H9 (cell line): Measurements from ENCODE around the gene NSD1. TPM values are rescaled to one million over a fixed set of nuclear protein-coding genes. Genes with fewer than 3 reads are reported as not detected.

Source experiments
- DNase-seq: peaks from one replicate; pipeline ENCODE4 v3.0.0-alpha.2; 2017
- H2AFZ ChIP-seq: one replicate; pipeline ENCODE4 v1.6.1; 2013; ENCODE audit warnings: mild to moderate bottlenecking, low read length, control low read depth, moderate library complexity
- H2AK5ac ChIP-seq: 2 replicates; pipeline ENCODE4 v1.6.1; 2013; ENCODE audit warnings: low read length, control low read depth, mixed read lengths; ENCODE audit not compliant: insufficient read length
- H2BK120ac ChIP-seq: one replicate; pipeline ENCODE4 v1.6.1; 2013; ENCODE audit warnings: low read depth, mild to moderate bottlenecking, low read length, control low read depth, inconsistent platforms; ENCODE audit not compliant: poor library complexity, severe bottlenecking
- H2BK12ac ChIP-seq: 2 replicates; pipeline ENCODE4 v1.6.1; 2013; ENCODE audit warnings: low read length, control low read depth, mixed read lengths, low read depth; ENCODE audit not compliant: insufficient read length
- H2BK15ac ChIP-seq: 2 replicates; pipeline ENCODE4 v1.6.1; 2013; ENCODE audit warnings: low read depth, low read length, control low read depth
- H2BK20ac ChIP-seq: one replicate; pipeline ENCODE4 v1.6.1; 2013; ENCODE audit warnings: low read depth, mild to moderate bottlenecking, low read length, control low read depth, inconsistent platforms; ENCODE audit not compliant: poor library complexity, severe bottlenecking
- H2BK5ac ChIP-seq: 2 replicates; pipeline ENCODE4 v1.6.1; 2013; ENCODE audit warnings: low read length, control low read depth, mixed read lengths; ENCODE audit not compliant: insufficient read length
- H3K14ac ChIP-seq: 2 replicates; pipeline ENCODE4 v1.6.1; 2013; ENCODE audit warnings: low read length, control low read depth; ENCODE audit not compliant: insufficient read depth
- H3K18ac ChIP-seq: 2 replicates; pipeline ENCODE4 v1.6.1; 2013; ENCODE audit warnings: low read depth, mild to moderate bottlenecking, mixed read lengths, low read length, control low read depth; ENCODE audit not compliant: insufficient read length
- H3K23ac ChIP-seq: 2 replicates; pipeline ENCODE4 v1.6.1; 2013; ENCODE audit warnings: low read length, control low read depth, mixed read lengths, low read depth; ENCODE audit not compliant: insufficient read length
- H3K23me2 ChIP-seq: 2 replicates; pipeline ENCODE4 v1.6.1; 2013; ENCODE audit warnings: low read depth, mild to moderate bottlenecking, mixed read lengths, low read length, control low read depth; ENCODE audit not compliant: insufficient read length, poor library complexity, severe bottlenecking
- H3K27ac ChIP-seq: 2 replicates; pipeline ENCODE4 v1.5.1; 2013; ENCODE audit warnings: low read length, control low read depth, mixed read lengths, low read depth; ENCODE audit not compliant: insufficient read length
- H3K27me3 ChIP-seq: 2 replicates; pipeline ENCODE4 v1.6.1; 2013; ENCODE audit warnings: low read length, control low read depth, inconsistent platforms; ENCODE audit not compliant: insufficient read depth
- H3K4ac ChIP-seq: 2 replicates; pipeline ENCODE4 v1.6.1; 2013; ENCODE audit warnings: low read depth, mild to moderate bottlenecking, control low read depth, inconsistent platforms, low read length, moderate library complexity
- H3K4me1 ChIP-seq: 2 replicates; pipeline ENCODE4 v1.6.1; 2013; ENCODE audit warnings: low read length, control low read depth, inconsistent platforms; ENCODE audit not compliant: insufficient read depth
- H3K4me2 ChIP-seq: 2 replicates; pipeline ENCODE4 v1.6.1; 2013; ENCODE audit warnings: low read length, control low read depth, mixed read lengths; ENCODE audit not compliant: insufficient read length, insufficient read depth
- H3K56ac ChIP-seq: 2 replicates; pipeline ENCODE4 v1.6.1; 2013; ENCODE audit warnings: low read depth, mild to moderate bottlenecking, mixed read lengths, low read length, control low read depth; ENCODE audit not compliant: insufficient read length
- H3K79me1 ChIP-seq: 2 replicates; pipeline ENCODE4 v1.6.1; 2013; ENCODE audit warnings: low read depth, mild to moderate bottlenecking, moderate library complexity, low read length, control low read depth, inconsistent platforms; ENCODE audit not compliant: insufficient read depth, poor library complexity, severe bottlenecking
- H3K79me2 ChIP-seq: 2 replicates; pipeline ENCODE4 v1.6.1; 2013; ENCODE audit warnings: low read length, control low read depth, inconsistent platforms; ENCODE audit not compliant: insufficient read depth
- H3K9ac ChIP-seq: 2 replicates; pipeline ENCODE4 v1.6.1; 2013; ENCODE audit warnings: low read length, control low read depth, mixed read lengths; ENCODE audit not compliant: insufficient read length; ENCODE audit errors: extremely low read depth
- H3K9me3 ChIP-seq: one replicate; pipeline ENCODE4 v1.6.1; 2013; ENCODE audit warnings: low read depth, low read length, inconsistent platforms; ENCODE audit not compliant: control insufficient read depth
- H3T11ph ChIP-seq: one replicate; pipeline ENCODE4 v1.6.1; 2013; ENCODE audit warnings: mild to moderate bottlenecking, low read length, control low read depth, inconsistent platforms
- H4K20me1 ChIP-seq: one replicate; pipeline ENCODE4 v1.6.1; 2013; ENCODE audit not compliant: control insufficient read depth, insufficient read length, insufficient read depth
- H4K5ac ChIP-seq: 2 replicates; pipeline ENCODE4 v1.6.1; 2013; ENCODE audit warnings: low read depth, mild to moderate bottlenecking, mixed read lengths, low read length, control low read depth; ENCODE audit not compliant: insufficient read length
- H4K8ac ChIP-seq: replicated peaks from 2 replicates; pipeline ENCODE4 v1.6.1; 2013; ENCODE audit warnings: low read length, control low read depth, mixed read lengths, low read depth; ENCODE audit not compliant: insufficient read length
- H4K91ac ChIP-seq: 2 replicates; pipeline ENCODE4 v1.6.1; 2013; ENCODE audit warnings: low read depth, mild to moderate bottlenecking, moderate library complexity, mixed read lengths, low read length, control low read depth; ENCODE audit not compliant: insufficient read length
- H3K27ac Mint-ChIP-seq, 3 experiments: 2 replicates in 2 of 3; 3 replicates in 1 of 3; pipeline ENCODE4 v1.8.0; 2020 to 2021; ENCODE audit warnings: mixed read lengths in 3 of 3, mild to moderate bottlenecking in 1 of 3, moderate library complexity in 1 of 3
- H3K27me3 Mint-ChIP-seq: 2 replicates; pipeline ENCODE4 v1.8.0; 2021; ENCODE audit warnings: low read depth, mild to moderate bottlenecking, moderate library complexity, mixed read lengths
- H3K36me3 Mint-ChIP-seq, 3 experiments: 2 replicates in 2 of 3; 3 replicates in 1 of 3; pipeline ENCODE4 v1.8.0; 2020 to 2021; ENCODE audit warnings: low read depth in 3 of 3, mixed read lengths in 3 of 3; ENCODE audit not compliant: insufficient read depth in 1 of 3
- H3K4me1 Mint-ChIP-seq, 2 experiments: 2 replicates each; pipeline ENCODE4 v1.8.0; 2020; ENCODE audit warnings: mixed read lengths in 2 of 2
- H3K4me3 Mint-ChIP-seq, 2 experiments: 2 replicates in 1 of 2; 3 replicates in 1 of 2; pipeline ENCODE4 v1.8.0; 2020 to 2021; ENCODE audit warnings: mild to moderate bottlenecking in 2 of 2, mixed read lengths in 2 of 2, moderate library complexity in 1 of 2
- H3K9me3 Mint-ChIP-seq, 2 experiments: 2 replicates in 1 of 2; 3 replicates in 1 of 2; pipeline ENCODE4 v1.8.0; 2020; ENCODE audit warnings: mild to moderate bottlenecking in 2 of 2, mixed read lengths in 2 of 2, moderate library complexity in 1 of 2
- WGBS: extraction: QIAGEN DNeasy Blood & Tissue Kit; methylation state at CpG from one replicate; pipeline ENCODE4 v1.1.7; 2013; ENCODE audit warnings: missing lambda C conversion rate, low lambda C conversion rate, mixed read lengths; ENCODE audit not compliant: insufficient read length; ENCODE audit errors: extremely low coverage; 5-methylcytosine and 5-hydroxymethylcytosine counted together
- total RNA-seq: library from RNA; stranded (reverse); gene quantifications from 2 replicates; pipeline ENCODE4 v1.2.1, GENCODE V29; 2021
- TF ChIP-seq, protein P1 (sequence below): fragments of 200-600 bp; sonication (generic); conservative IDR thresholded peaks from 3 replicates; pipeline ENCODE4 v1.8.0; 2021; ENCODE audit warnings: antibody characterized with exemption, mild to moderate bottlenecking

Gene NSD1
- total RNA-seq, 1 experiment from 2014 or later = 213 TPM

- H3K4me2 ChIP-seq = no peak overlapping the region
- H3K23me2 ChIP-seq = no peaks in the 10 kb centered on the region
- no peak overlapping the region for H3K27ac ChIP-seq
- H3K14ac ChIP-seq = no peak overlapping the region
- Mint-ChIP-seq H3K27me3 (no peaks in the 10 kb centered on the region), H3K4me3 (no peak overlapping the region), H3K36me3 (peaks cover 35 to 92% (median 88%) of the 10 kb centered on the region in 3 experiments; a peak in 6 of 7 replicates), H3K9me3 (no peaks in the 10 kb centered on the region), H3K4me1 (no peaks in the 10 kb centered on the region), H3K27ac (no peak overlapping the region)
- no peaks in the 10 kb centered on the region for H3K79me1 ChIP-seq
- H2AFZ ChIP-seq = no peak overlapping the region
- H4K20me1 ChIP-seq = no peaks in the 10 kb centered on the region
- H2AK5ac ChIP-seq = no peak overlapping the region
- H3K18ac ChIP-seq = no peak overlapping the region
- H3K27me3 ChIP-seq = no peaks in the 10 kb centered on the region
- no peak overlapping the region for H2BK12ac ChIP-seq
- H4K8ac ChIP-seq = no peak overlapping the region
- DNase-seq = no peak
- H4K5ac ChIP-seq = no peak overlapping the region
- no peak overlapping the region for H4K91ac ChIP-seq
- H2BK5ac ChIP-seq = no peak overlapping the region
- H2BK120ac ChIP-seq = no peak overlapping the region
- H3K56ac ChIP-seq = no peak overlapping the region
- no peak overlapping the region for H3K23ac ChIP-seq
- H3K4ac ChIP-seq = no peak overlapping the region
- no peaks in the 10 kb centered on the region for H3K9me3 ChIP-seq
- H3K9ac ChIP-seq = no peak overlapping the region
- no peak overlapping the region for H3T11ph ChIP-seq
- H3K79me2 ChIP-seq = no peaks in the 10 kb centered on the region
- no peak overlapping the region for H2BK20ac ChIP-seq
- no peaks in the 10 kb centered on the region for H3K4me1 ChIP-seq
- TF ChIP-seq, protein P1, sequence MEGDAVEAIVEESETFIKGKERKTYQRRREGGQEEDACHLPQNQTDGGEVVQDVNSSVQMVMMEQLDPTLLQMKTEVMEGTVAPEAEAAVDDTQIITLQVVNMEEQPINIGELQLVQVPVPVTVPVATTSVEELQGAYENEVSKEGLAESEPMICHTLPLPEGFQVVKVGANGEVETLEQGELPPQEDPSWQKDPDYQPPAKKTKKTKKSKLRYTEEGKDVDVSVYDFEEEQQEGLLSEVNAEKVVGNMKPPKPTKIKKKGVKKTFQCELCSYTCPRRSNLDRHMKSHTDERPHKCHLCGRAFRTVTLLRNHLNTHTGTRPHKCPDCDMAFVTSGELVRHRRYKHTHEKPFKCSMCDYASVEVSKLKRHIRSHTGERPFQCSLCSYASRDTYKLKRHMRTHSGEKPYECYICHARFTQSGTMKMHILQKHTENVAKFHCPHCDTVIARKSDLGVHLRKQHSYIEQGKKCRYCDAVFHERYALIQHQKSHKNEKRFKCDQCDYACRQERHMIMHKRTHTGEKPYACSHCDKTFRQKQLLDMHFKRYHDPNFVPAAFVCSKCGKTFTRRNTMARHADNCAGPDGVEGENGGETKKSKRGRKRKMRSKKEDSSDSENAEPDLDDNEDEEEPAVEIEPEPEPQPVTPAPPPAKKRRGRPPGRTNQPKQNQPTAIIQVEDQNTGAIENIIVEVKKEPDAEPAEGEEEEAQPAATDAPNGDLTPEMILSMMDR = no peak
- no peak overlapping the region for H2BK15ac ChIP-seq
- no CpG with 5 or more reads among the region's 1 CpG for WGBS
These were observed 130.6 kb downstream of the NSD1 start for GRCh38 chr5:177264178-177264577.
